NCI-H69 (cell line): Measurements from ENCODE around the gene DOK4.
A peak's percentile ranks its signal among the peaks of the same experiment; 100 is the strongest.

Source experiments
- DNase-seq: peaks from one replicate; lab custom pipeline; 2025; lab: John Stamatoyannopoulos, UW

DOK4 gene

DNA sequence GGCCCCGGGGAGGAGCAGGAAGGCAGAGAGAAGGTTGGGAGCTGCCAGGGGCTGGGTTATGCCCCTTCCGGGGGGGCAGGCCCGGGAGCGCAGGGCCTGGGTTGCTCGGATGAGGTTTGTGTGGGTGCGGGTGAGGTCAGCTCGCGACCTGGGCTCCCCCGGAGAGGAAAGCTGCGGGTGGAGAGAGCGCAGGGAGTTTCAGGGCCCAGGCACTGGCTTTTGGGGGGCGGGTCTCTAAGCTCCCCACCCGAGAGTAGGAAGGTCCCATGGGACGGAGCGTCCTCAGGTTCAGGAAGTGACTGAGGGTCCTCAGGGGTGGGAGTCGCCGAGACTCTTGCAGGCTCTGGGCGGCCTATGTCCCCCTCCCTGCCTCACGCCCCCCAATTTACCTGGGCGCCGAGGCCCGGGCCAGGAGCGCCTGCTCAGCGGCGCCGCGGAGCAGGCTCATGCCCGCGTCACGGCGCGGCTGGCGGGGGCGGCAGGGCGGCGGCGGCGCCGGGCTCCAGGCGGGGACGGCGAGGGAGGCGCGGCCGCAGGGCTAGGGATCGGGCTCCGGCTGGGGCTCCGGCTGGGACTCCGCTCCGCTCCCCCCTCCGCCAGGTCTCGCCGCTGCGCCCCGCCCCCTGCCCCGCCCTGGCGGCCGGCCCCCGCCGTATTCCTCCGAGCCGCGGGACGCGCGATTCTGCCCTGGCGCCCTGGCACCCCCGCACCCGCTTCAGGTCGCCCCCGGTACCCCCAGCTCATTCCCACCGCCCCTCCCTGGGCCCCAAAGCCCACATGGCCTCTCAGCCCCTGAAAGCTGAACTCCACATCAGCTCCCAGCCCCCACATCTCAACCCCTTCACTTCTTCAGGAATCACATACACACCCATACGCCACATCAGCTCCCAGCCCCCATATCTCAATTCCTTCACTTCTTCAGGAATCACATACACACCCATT is at the start of gene DOK4:
Gene DOK4 (minus strand): TSS at position 578 of the 942 bp plus-strand sequence. CDS start 6,986 bp downstream, outside the sequence.
- DNase-seq, result peak; percentile 84

DNA sequence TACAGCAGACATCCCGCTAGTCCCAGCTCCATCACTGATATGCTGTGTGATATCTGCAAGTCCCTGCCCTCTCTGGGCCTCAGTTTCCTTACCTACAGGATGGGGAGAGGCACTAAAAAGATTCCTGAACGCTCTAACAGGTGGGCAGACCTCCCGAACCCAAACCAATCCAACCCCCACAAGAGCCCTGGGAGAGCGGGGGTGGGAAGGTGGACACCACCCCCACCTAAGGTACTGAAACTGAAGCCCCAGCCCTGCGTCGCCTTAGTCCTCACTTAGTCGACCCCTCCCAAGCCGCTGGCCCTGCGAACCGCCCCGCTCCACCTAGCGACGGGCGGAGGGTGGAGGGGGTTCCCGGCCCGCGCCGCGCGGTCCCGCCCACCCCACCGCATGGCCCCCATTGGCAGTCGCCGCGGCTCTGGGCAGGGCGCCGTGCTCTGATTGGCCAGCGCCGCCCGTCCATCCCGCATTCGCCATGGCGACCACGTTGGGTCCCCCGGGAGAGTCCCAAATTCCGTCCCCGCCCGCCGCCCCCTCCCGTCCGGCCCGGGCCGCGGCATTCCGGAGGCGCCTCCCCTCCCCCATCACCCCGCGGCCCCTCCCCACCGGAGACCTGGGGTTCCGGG is 49.5 kb upstream of the DOK4 start:
- DNase-seq, result peak; percentile 82

DNA sequence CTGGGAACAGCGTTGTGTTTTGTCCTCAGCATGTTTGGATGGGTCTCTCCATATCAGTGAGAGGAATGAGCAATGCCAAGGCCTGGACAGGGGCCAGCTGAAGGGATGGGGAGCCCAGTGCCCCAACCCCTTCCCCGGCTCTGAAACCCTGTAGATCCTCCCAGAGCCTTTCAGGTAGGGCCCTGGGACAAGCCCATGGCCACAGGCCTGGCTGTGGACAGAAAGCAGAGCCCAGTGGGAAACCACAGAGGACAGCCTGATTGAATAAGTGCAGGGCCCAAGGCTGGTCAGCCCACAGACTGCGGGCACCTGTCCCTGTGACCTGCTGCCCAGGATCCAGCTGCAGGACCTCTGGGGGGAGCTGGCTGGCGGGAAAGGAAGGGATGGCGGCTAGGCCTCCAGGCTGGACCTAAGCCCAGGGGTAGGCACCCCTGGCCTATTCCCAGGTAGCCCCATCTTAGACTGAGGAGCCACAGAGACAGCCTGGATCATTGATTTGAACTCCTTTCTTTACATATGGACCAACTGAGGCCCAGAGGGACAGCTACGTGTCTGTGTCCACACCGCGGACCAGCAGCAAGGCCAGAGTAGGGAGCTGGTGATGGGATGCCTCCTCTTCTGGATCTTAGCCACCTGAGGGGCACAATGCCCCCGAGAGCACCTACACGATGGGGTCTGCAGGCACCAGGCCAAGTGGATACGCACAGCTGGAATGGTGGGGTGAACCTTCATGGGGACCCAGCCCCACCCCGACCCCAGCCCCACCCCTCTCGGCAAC is 48.8 kb upstream of the DOK4 start:
- no peak for DNase-seq

DNA sequence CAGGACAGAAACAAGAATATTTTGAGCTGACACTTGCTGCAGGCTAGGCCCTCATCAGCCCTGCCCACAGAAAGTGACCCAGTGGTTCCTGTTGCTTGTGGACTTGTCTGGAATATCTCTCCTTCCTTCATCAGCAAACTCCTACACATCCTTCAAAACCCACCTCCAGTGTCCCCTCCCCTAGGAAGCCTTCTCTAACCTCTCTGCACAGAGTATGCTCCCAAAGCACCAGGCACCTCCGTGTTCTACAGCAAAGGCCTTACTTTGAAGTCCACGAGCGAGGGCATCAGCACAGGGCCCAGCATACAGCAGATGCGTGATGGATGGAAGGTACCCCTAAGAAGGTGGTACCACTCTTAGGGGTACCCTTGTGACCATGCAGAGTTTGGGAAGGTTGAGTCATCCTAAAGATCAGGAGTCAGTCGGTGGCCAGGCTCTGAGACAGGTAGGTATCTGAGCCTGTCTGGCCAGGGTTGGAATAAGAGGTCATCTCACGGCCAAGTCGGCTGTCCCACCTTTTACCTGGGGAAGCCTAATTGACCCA is 48.1 kb upstream of the DOK4 start:
- DNase-seq, result no peak

DNA sequence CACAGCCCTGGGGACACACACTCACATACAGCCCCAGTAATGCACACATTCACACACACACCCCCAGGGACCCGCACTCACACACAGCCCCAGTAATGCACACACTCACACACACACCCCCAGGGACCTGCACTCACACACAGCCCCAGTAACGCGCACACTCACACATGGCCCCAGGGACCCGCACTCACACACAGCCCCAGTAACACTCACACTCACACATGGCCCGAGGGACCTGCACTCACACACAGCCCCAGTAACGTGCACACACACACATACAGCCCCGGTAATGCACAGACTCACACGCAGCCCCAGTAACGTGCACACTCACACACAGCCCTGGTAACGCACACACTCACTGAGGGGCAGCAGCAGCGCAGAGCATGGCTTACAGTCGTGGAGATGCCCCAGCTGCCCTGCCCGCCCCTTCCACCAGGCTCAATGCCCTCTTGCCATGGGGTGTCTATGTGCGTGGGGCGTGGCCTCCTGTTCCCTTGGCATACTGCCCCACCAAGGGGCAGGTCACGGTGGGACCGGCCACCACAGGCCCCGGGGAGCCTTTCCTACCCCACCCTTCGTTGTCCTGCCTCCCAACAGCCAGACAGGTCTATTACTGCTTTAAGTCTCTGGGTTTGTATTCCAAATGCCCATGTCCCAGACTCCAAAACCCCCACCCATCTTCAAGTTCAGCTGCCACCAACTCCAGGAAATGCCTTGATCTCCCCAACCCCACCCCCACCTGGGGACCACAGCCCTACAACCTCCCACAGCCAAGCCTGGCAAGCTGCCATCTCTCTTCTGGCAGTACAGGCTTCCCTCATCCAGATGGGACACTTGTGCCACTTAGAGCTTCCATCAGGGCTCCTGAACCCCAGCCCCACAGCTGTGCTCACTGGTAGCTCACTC is 47.4 kb upstream of the DOK4 start:
- peak; percentile 46 for DNase-seq

DNA sequence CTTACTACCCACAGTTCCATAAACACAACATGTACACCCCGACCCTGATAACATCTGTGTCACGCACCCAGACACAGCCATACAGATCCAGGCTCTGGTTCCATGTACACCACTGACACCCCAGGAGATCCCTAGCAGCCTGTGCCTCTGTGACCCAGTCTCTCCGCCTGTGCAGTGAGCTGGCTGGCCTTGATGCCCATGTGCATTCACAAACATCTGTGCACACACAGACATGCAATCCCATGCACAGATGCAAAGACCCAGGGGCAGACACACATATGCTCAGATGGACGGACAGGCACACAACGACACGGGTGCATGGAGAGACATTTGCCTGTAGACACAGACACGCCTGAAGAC is 46.0 kb upstream of the DOK4 start:
- no peak for DNase-seq

DNA sequence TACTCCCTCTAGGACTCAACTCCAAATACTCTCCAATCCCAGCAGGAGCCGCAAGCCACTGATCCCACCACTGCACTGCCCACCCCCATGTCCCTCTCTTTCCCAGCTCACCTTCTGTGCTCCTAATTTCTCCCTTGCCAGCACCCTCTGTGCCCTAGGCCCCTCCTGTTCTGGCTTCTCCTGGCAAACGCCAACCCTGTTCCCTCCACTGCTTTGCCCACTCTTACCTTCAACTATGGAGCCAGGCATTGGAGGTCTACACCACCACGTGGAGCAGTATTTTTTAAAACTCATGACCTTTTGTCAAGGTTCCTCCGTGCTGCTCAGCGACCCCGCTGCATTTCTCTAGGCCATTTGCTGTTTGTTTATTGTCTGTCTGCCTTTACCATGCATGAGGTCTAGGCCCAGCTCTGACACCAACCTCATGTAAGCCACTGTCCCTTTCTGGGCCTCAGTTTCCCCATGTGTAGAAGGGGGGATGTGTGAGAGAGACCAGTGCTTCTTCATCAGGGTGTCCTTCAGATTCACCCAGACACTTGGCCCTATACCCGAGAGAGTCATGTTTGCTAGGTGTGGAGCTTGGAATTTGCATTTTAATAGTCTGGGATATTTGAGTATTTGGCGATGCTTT is 45.5 kb upstream of the DOK4 start:
- no peak for DNase-seq

DNA sequence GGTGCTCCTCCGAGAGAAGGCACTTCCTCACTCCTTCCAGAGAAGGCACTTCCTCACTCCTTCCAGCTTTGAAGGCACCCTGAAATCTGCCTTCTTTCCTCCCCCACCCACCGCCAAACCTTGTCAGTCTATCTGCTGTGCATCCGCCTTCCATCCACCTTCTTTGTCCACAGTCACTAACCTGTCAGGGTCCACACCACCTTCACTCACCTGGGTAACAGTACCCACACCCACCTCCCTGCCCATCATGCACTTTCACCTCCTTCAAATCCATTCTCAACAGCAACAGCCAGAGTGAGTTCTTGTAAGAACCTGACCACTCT is 44.9 kb upstream of the DOK4 start:
- no peak for DNase-seq

DNA sequence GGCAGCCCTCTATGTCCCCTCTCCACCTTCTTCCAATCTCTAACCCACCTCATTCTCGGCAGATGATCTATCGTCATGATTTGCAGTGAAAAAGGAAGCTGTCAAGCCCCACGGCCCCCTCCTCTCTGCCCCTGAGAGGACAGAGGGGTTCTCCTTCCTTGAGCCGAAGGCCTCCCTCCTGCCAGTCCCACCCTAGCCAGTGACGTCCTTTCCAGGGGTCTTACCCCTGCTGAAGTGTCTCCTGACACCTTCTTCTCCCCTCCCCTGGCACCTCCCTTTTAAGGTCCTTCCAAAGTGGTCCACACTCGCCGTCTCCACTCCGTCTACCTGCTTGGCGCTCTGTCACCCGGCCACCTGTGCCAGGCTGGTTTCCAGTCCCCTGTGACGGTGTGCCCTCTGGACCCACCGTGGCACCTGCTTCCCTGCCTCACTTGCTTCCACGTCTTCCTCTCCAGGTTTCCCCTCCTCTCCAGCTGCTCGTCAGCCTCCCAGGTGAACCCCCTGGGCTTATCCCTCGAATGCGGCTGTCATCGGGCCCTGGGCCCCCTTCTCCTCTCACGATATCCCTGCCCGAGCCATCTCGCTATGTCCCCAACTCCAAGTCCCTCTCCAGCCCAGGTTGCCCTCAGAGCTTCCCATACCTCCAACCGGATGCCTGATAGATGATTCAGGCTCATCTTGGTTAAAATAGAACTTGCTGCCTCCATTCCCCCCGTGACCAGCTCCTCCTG is 44.4 kb upstream of the DOK4 start:
- DNase-seq, result no peak

DNA sequence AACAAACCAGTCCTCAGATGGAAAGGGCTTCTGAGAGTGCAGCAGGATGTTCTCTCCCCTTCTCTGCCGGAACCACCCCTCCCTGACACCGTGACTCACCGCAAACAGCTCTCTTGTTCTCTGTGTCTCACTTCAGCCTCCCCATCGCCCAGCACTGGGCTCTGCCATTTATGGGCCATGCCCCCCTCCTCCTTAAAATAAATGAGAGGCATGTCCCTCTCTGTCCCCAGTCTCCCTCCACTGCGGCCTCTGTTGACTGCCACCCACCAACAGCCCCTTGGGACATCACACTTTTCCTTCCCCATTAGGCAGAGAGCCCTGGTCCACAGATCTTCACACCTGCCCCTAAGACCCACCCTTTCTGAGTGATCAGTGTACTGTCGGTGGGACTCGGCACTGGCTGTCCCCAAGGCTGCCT is 43.8 kb upstream of the DOK4 start:
- peak; percentile 34 for DNase-seq

DNA sequence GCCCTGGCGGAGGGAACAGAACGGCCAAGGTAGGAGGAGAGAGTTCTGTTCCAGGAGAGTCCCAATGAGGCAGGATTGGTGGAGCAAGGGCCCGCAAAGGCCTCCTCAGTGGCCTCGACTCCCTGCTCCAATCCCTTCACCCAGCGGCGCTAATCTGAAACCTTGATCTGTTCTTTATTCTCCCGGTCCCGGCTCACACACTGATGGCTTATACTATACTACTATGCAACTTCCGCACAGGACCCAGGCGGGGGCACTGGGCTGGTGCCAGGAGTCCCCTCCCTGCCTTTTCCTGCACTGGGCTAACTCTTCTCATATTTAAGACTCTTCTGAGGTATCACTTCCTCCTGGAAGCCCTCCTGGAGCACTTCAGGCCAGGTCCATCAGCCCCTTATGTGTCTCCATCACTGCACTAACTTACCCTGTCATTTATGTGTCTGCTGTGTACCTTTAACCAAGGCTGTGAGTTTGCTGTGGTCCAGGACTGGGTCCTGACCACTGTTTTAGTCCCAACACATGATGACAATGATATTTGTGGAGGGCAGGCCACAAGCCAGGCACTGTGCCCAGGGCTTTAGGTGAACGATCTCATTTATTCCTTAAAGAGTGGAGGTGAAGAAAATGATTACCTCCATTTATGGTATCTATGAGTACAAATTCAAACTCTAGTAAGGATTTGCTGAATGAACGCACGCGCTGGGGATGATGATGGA is 43.3 kb upstream of the DOK4 start:
- no peak for DNase-seq

DNA sequence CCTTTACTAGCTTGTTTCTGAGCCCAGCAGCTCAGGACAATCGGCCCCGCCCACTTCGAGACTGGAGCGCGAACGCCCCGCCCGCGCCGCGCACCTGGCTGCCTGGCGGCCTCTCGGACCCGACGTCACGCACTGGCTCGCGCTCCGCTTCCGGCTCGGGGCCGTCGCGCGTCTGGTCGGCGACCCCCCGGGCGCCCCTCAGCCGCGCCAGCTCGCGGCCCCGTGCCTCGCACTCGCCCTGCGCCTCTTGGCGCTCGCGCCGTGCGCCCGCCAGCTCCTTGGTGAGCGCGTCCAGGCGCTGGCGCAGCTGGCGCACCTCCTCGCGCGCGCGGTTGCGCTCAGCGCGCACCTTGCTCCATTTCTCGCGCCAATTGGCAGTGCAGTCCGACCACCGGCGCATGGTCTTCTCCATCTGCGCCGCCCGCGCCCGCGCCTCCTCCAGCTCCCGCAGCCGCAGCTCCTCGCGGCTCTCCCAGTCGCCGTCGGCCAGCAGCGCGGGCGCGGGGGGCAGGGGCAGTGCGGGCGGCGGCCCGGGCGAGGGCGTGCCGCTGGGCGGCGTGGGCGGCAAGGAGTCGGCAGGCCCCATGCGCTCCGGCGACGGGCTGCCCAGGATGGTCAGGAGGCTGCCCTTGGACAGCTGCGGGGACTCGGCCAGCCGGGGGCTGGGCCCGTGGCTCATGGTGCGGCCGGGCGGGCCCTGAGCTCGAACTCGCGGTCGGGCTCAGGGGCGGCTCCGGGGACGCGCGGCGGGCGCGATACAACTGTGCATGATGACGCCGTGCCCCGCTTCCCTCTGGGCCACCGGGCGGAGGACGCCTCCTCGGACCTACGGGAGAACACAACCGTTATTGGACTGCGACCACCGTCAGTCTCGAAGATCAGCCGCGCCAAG is 42.5 kb upstream of the DOK4 start:
- DNase-seq, result no peak

DNA sequence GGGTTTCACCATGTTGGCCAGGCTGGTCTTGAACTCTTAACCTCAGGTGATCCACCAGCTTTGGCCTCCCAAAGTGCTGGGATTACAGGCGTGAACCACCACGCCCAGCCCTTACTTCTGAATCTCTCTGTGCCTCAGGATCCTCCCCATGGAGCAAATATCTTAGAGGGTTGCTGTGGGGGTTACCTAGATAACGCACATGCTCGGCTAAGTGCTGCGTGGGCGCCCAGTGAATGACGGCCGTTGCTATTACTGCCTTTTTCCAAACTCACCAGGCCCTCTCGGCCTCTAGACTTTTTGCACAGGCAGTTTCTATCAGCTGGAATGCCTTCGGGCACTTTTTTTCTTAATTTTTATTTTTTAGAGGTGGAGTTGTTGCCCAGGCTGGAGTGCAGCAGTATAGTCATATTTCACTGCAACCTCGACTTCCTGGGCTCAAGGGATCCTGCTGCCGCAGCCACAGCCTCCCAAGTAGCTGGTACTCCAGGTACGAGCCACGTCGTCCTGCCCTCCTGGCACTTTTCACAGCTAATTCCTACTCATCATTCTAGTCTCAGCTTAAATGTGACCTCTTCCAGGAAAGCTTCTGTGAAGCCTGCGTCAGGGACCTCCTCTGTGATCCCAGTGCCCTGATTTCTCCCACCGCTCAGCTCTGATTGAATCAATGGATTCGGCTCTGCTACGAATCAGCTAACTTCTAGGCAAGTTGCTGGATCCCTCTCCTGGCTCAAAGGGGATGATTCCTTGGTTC is 41.5 kb upstream of the DOK4 start:
- no peak for DNase-seq

DNA sequence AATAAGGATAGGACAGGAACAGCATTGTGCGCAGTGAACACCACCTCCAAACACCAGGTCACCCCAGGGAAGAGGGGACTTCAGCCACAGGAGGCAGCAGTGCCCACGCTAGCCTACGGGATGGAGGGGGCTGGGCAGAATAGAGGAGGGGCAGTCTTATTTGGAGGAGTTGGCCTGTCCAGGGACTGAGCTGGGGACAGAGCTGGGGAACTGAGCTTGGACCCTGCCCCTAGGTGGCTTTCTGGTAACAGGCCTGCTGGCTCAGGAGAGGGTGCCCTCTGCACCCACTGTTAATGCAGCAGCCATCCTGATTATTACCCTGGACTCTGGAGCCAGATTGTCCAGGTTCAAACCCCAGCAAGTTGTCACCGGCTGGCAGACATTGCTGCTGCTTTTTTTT is 40.7 kb upstream of the DOK4 start:
- no peak for DNase-seq

DNA sequence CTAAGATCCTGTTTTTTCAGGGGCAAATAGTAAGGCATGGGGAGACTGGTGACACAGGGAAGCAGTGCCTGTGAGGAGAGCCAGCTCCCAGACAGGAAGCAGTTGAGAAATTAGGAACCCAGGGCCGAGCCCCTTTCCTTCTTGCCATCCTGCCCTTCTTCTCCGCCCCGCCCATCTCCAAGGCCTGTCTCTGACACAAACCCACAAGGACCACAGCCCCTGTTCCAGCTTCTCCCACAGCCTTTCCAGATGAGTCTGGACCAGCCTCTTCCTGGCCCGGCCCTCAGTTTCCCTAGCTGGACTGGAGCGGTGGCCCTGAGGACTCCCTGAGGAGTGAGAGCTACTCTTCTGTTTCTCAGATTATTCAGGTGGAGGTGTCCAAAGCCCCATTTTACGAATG is 40.2 kb upstream of the DOK4 start:
- no peak for DNase-seq

DNA sequence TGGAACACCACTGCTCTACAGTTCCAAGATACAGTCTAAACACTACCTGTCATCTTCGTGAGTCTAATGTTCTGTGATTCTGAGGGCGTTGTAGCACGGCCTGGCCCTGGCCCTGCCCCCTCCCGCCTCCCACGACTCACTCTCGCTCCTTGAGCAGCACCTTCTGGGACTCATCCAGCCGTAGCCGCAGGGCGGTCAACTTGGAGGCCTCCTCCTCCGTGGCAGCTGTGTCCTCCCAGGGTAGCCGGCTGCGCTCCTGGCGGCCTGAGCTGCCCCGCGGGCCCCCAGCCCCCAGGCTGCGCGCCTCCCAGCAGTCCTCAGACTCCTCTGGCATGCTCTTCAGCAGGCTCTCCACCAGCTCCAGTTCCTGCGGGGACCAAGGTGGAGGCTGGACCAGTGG is 39.5 kb upstream of the DOK4 start:
- DNase-seq, result no peak

DNA sequence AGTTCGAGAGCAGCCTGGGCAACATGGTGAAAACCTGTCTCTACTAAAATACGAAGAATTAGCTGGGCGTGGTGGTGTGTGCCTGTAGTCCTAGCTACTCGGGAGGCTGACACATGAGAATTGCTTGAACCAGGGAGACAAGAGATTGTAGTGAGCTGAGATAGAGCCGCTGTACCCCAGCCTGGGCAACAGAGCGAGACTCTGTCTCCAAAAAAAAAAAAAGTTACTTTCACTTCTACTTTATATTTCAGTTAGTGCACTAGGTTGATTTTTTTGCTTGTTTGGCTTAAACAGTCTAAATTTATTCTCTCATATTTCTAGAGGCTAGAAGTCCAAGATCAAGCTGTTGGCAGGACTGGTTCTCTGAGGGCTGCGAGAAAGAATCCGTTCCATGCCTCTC is 36.7 kb upstream of the DOK4 start:
- DNase-seq, result no peak

DNA sequence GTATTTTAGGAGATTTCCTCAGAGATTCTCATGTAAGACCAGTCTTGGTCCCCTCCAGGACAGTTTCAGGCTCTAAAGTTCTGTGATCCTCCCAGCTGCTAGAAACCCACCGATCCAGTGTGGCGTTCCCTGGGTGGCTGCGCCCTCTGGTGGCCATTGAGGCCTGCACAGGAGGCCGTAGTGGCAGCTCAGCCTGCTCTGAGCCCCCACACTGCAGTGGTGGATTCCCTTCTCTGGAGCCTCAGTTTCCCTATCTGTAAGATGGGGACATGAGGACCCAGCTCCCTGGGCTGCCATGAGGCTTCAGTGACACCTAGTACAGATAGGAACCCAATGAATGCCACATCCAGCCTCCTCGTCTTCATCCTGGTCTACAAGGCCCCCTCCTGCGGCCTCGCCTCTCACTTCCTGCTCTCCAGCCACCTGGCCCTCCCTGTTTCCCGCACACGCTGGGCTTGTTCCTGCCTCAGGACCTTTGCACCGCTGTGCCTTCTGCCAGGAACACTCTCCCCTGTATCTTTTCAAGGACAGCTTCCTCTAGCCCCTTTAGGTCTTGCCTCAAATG is 33.6 kb upstream of the DOK4 start:
- peak; percentile 69 for DNase-seq
